GM23338 (cell line): ENCODE results near the gene ERCC3. TPM values are rescaled to one million over a fixed set of nuclear protein-coding genes. Genes with fewer than 3 reads are reported as not detected.
"Not testable (repeated sequence)": the region's sequence is repeated elsewhere in the genome, so short reads cannot be mapped to it uniquely, and the experiment has no call there.

ENCODE experiments used
- ATAC-seq: fragments of 200-7000 bp; cut with Tn5 transposase; 3 replicates; pipeline ENCODE4 v1.9.1; 2020
- DNase-seq: peaks from one replicate; pipeline ENCODE4 v3.0.0-alpha.2; 2015; ENCODE audit warnings: low spot score
- H2AFZ ChIP-seq: fragments of 200-600 bp; sonication (generic); 2 replicates; pipeline ENCODE4 v1.8.0; 2016; ENCODE audit warnings: antibody characterized with exemption, mild to moderate bottlenecking, moderate library complexity
- H3F3A ChIP-seq: fragments of 200-600 bp; sonication (generic); replicated peaks from 2 replicates; pipeline ENCODE4 v1.8.0; 2017; ENCODE audit warnings: antibody characterized with exemption, mixed run types, low read depth
- H3K27ac ChIP-seq: fragments of 200-600 bp; sonication (generic); 2 replicates; pipeline ENCODE4 v1.6.1; 2016; ENCODE audit warnings: low read depth
- H3K27me3 ChIP-seq: fragments of 200-600 bp; sonication (generic); 2 replicates; pipeline ENCODE4 v1.8.0; 2016; ENCODE audit warnings: mild to moderate bottlenecking, mixed run types, moderate library complexity; ENCODE audit not compliant: insufficient read depth
- H3K36me3 ChIP-seq: fragments of 200-600 bp; sonication (generic); 2 replicates; pipeline ENCODE4 v1.8.0; 2016; ENCODE audit warnings: mild to moderate bottlenecking; ENCODE audit not compliant: insufficient read depth
- H3K4me1 ChIP-seq: fragments of 200-600 bp; sonication (generic); 2 replicates; pipeline ENCODE4 v1.8.0; 2016; ENCODE audit warnings: mild to moderate bottlenecking, moderate library complexity; ENCODE audit not compliant: insufficient read depth
- H3K4me2 ChIP-seq: fragments of 200-600 bp; sonication (generic); 2 replicates; pipeline ENCODE4 v1.7.1; 2017; ENCODE audit warnings: mixed run types
- H3K4me3 ChIP-seq: fragments of 200-600 bp; sonication (generic); 2 replicates; pipeline ENCODE4 v1.6.1; 2016; ENCODE audit warnings: mixed run types
- H3K79me2 ChIP-seq: fragments of 200-600 bp; sonication (generic); replicated peaks from 2 replicates; pipeline ENCODE4 v1.8.0; 2017; ENCODE audit warnings: mild to moderate bottlenecking; ENCODE audit not compliant: insufficient read depth
- H3K9me2 ChIP-seq: fragments of 200-600 bp; sonication (generic); 2 replicates; pipeline ENCODE4 v1.8.0; 2017; ENCODE audit not compliant: insufficient read depth
- H4K20me1 ChIP-seq: fragments of 200-600 bp; sonication (generic); replicated peaks from 2 replicates; pipeline ENCODE4 v1.8.0; 2017; ENCODE audit warnings: mild to moderate bottlenecking; ENCODE audit not compliant: insufficient read depth
- H3K27ac Mint-ChIP-seq: 2 replicates; pipeline ENCODE4 v1.8.0; 2020; ENCODE audit warnings: inconsistent platforms, mild to moderate bottlenecking, moderate library complexity, mixed read lengths
- H3K27me3 Mint-ChIP-seq: 3 replicates; pipeline ENCODE4 v1.8.0; 2022; ENCODE audit warnings: low read depth, mild to moderate bottlenecking, moderate library complexity, mixed read lengths, inconsistent platforms; ENCODE audit not compliant: insufficient read depth, poor library complexity
- H3K36me3 Mint-ChIP-seq: 3 replicates; pipeline ENCODE4 v1.8.0; 2021; ENCODE audit warnings: low read depth, mild to moderate bottlenecking, inconsistent platforms, moderate library complexity, mixed read lengths
- H3K4me1 Mint-ChIP-seq: 3 replicates; pipeline ENCODE4 v1.8.0; 2020; ENCODE audit warnings: mild to moderate bottlenecking, inconsistent platforms, mixed read lengths
- H3K4me3 Mint-ChIP-seq: 3 replicates; pipeline ENCODE4 v1.8.0; 2021; ENCODE audit warnings: moderate library complexity, mild to moderate bottlenecking, inconsistent platforms, mixed read lengths
- H3K9me3 Mint-ChIP-seq: 3 replicates; pipeline ENCODE4 v1.8.0; 2020; ENCODE audit warnings: moderate library complexity, mild to moderate bottlenecking, inconsistent platforms, mixed read lengths
- CREB1 ChIP-seq: fragments of 250-450 bp; sonication (Bioruptor Pico); IDR thresholded peaks from 2 replicates; pipeline ENCODE4 v1.5.0; 2020; ENCODE audit warnings: low read depth, mild to moderate bottlenecking, moderate library complexity
- CTCF ChIP-seq, 2 experiments: fragments of 200-600 bp in 1 of 2; sonication (generic) in 1 of 2; conservative IDR thresholded peaks; 2 replicates each; pipeline versions ENCODE4 v1.5.1 to v1.6.1; 2016 to 2017; ENCODE audit warnings: antibody characterized with exemption in 2 of 2, low read depth in 2 of 2, mild to moderate bottlenecking in 2 of 2, moderate library complexity in 1 of 2
- ETS1 ChIP-seq: IDR thresholded peaks from 2 replicates; pipeline ENCODE4 v1.6.1; 2016; ENCODE audit warnings: antibody characterized with exemption
- EZH2 ChIP-seq: fragments of 200-600 bp; sonication (generic); IDR thresholded peaks from one replicate; pipeline ENCODE4 v1.8.0; 2017; ENCODE audit warnings: antibody characterized with exemption, mild to moderate bottlenecking, low read depth; ENCODE audit not compliant: unreplicated experiment
- EZH2phosphoT487 ChIP-seq: fragments of 200-600 bp; sonication (generic); IDR thresholded peaks from one replicate; pipeline ENCODE4 v1.8.1; 2018; ENCODE audit warnings: antibody characterized with exemption; ENCODE audit not compliant: unreplicated experiment
- JUNB ChIP-seq: IDR thresholded peaks from one replicate; pipeline ENCODE4 v1.6.1; 2016; ENCODE audit warnings: antibody characterized with exemption; ENCODE audit not compliant: unreplicated experiment
- NANOG ChIP-seq: IDR thresholded peaks from 2 replicates; pipeline ENCODE4 v1.6.1; 2016; ENCODE audit warnings: antibody characterized with exemption, borderline replicate concordance
- POLR2AphosphoS5 ChIP-seq: IDR thresholded peaks from 2 replicates; pipeline ENCODE4 v1.6.1; 2016; ENCODE audit warnings: antibody characterized with exemption, low read depth
- REST ChIP-seq: IDR thresholded peaks from one replicate; pipeline ENCODE4 v1.6.1; 2018; ENCODE audit warnings: antibody characterized with exemption; ENCODE audit not compliant: unreplicated experiment
- ZNF114 ChIP-seq: fragments of 250-450 bp; sonication (Bioruptor Pico); IDR thresholded peaks from 2 replicates; pipeline ENCODE4 v1.5.0; 2020; ENCODE audit warnings: mild to moderate bottlenecking, moderate library complexity
- ZNF331 ChIP-seq: fragments of 250-450 bp; sonication (Bioruptor Pico); IDR thresholded peaks from 2 replicates; pipeline ENCODE4 v1.5.0; 2020; ENCODE audit warnings: low read depth, mild to moderate bottlenecking, moderate library complexity
- polyA plus RNA-seq: library from polyadenylated mRNA; unstranded; fragments of >200 nt; fragmentation: Nextera tagmentation; extraction: Ambion mirVana; gene quantifications from 2 replicates; pipeline ENCODE4 v1.2.1, GENCODE V29; 2016
- total RNA-seq: library from RNA; depleted of rRNA; stranded (reverse); fragments of >200 nt; shearing (Covaris generic); gene quantifications from 2 replicates; pipeline ENCODE4 v1.2.3, GENCODE V29; 2014

The ERCC3 gene
- total and polyA plus RNA-seq, 2 experiments from 2014 or later, result 35.1 to 62.7 TPM

- TF ChIP-seq REST (no peak), CTCF (conservative IDR thresholded peaks at IDR 0.05; ENCODE audit: low read depth in 2 of 2) (no peak), EZH2 (no peak), JUNB (no peak), POLR2AphosphoS5 (no peak), ETS1 (no peak), CREB1 (CRISPR knock-in tag) (no peak), ZNF331 (CRISPR knock-in tag) (no peak), ZNF114 (CRISPR knock-in tag) (no peak), NANOG (no peak), EZH2phosphoT487 (no peak)
Observed at GRCh38 chr2:127229555-127229954, 64.4 kb downstream of the ERCC3 start (continued).

GRCh38 chr2:127228102-127228501 is 65.8 kb downstream of the ERCC3 start:
- no peaks in the 10 kb centered on the region for H3K9me2 ChIP-seq
- no peak overlapping the region for H3K4me3 Mint-ChIP-seq
- H3K27ac ChIP-seq, result no peak overlapping the region
- no peaks in the 10 kb centered on the region; the same call in 2 of the 3 replicates for H3K9me3 Mint-ChIP-seq
- no peaks in the 10 kb centered on the region for H3K36me3 ChIP-seq
- ATAC-seq (no peak), DNase-seq (no peak)
- no peak overlapping the region for H3K4me2 ChIP-seq
- H3K4me1 ChIP-seq, result no peaks in the 10 kb centered on the region
- H3K27me3 Mint-ChIP-seq, result no peaks in the 10 kb centered on the region
- H3K4me1 Mint-ChIP-seq, result peaks cover 20% of the 10 kb centered on the region
- H3K79me2 ChIP-seq, result no peaks in the 10 kb centered on the region
- H3K4me3 ChIP-seq, result no peak overlapping the region
- no peaks in the 10 kb centered on the region for H3K27me3 ChIP-seq
- no peak overlapping the region for H2AFZ ChIP-seq
- no peaks in the 10 kb centered on the region for H4K20me1 ChIP-seq
- no peak overlapping the region for H3K27ac Mint-ChIP-seq
- H3F3A ChIP-seq, result no peaks in the 10 kb centered on the region
- H3K36me3 Mint-ChIP-seq, result no peaks in the 10 kb centered on the region
- TF ChIP-seq ZNF331 (CRISPR knock-in tag) (no peak), CREB1 (CRISPR knock-in tag) (no peak), REST (no peak)

GRCh38 chr2:127227264-127227660 is 66.7 kb downstream of the ERCC3 start:
- H3K4me3 Mint-ChIP-seq, H4K20me1 ChIP-seq, H3K4me3 ChIP-seq, H3K36me3 Mint-ChIP-seq, H3K9me2 ChIP-seq, DNase-seq, H3K27me3 Mint-ChIP-seq, H3K27ac ChIP-seq, H3F3A ChIP-seq, H3K9me3 Mint-ChIP-seq, H3K79me2 ChIP-seq, H2AFZ ChIP-seq, H3K27me3 ChIP-seq, ATAC-seq, H3K27ac Mint-ChIP-seq, H3K4me1 ChIP-seq, H3K4me2 ChIP-seq, H3K36me3 ChIP-seq: not testable (repeated sequence)
- H3K4me1 Mint-ChIP-seq, result peaks cover 20% of the 10 kb centered on the region
